ENCODE results near the gene PARD3B. TPM values are rescaled to one million over a fixed set of nuclear protein-coding genes. Genes with fewer than 3 reads are reported as not detected.

Gene PARD3B
- total RNA-seq, 1 experiment from 2014 or later: 2.0 TPM

- ChIA-PET RAD21 (ENCODE audit: low non-redundant PET in 1 of 2, low total read pairs in 2 of 2, uncharacterized antibody in 2 of 2, unreplicated experiment in 2 of 2) (no interaction called here), CTCF (no interaction called here), POLR2A (no interaction called here)
- no peaks in the 10 kb centered on the region for H3K79me2 ChIP-seq (ENCODE audit: insufficient read depth, low read length)
- no peaks in the 10 kb centered on the region for H4K20me1 ChIP-seq (ENCODE audit: insufficient read depth)
- no peak overlapping the region for H3K4me3 ChIP-seq (replicated peaks in 1 of 2; ENCODE audit: low read depth in 1 of 2, low read length in 2 of 2)
- no peaks in the 10 kb centered on the region for H3K9me3 ChIP-seq (ENCODE audit: control insufficient read depth in 1 of 2, insufficient read depth in 1 of 2, low read depth in 1 of 2, low read length in 2 of 2)
- DNase-seq (ENCODE audit: low read depth, low spot score): no peak
- no peak overlapping the region for H2AFZ ChIP-seq (ENCODE audit: low read depth, low read length, poor library complexity, severe bottlenecking)
- H3K4me1 ChIP-seq (ENCODE audit: control insufficient read depth in 1 of 2, insufficient read depth in 2 of 2, low read length in 2 of 2): no peaks in the 10 kb centered on the region
- intact Hi-C loops (cut with micrococcal nuclease): no loop called here
- no peak overlapping the region for H3K9ac ChIP-seq (ENCODE audit: low read length)
- no TSS peak for BruUV-seq (replicated peaks)
- no peak overlapping the region for H3K4me2 ChIP-seq (ENCODE audit: low read length)
- no peaks in the 10 kb centered on the region for H3K36me3 ChIP-seq (ENCODE audit: control insufficient read depth in 1 of 2, insufficient read depth in 2 of 2, low read length in 2 of 2)
- peaks cover 24% of the 10 kb centered on the region for H3K27me3 ChIP-seq (ENCODE audit: insufficient read depth, low read length)
- TF ChIP-seq EZH2phosphoT487 (IDR thresholded peaks at IDR 0.05; ENCODE audit: borderline replicate concordance) (no peak), ATF3 (IDR thresholded peaks at IDR 0.05) (no peak), CBX3 (IDR thresholded peaks at IDR 0.05; ENCODE audit: low read depth) (no peak), POLR2A (IDR thresholded peaks at IDR 0.05; ENCODE audit: borderline replicate concordance, extremely low read depth, insufficient read depth, insufficient read length) (no peak), ZFX (IDR thresholded peaks at IDR 0.05) (no peak), SRF (IDR thresholded peaks at IDR 0.05; ENCODE audit: low read depth) (no peak), ZNF274 (IDR thresholded peaks at IDR 0.05; ENCODE audit: low read depth, low read length) (no peak), POLR2AphosphoS5 (IDR thresholded peaks at IDR 0.05; ENCODE audit: low read depth, low read length) (no peak), FOSL1 (IDR thresholded peaks at IDR 0.05; ENCODE audit: low read depth) (no peak)
- TF ChIP-seq, protein P1, sequence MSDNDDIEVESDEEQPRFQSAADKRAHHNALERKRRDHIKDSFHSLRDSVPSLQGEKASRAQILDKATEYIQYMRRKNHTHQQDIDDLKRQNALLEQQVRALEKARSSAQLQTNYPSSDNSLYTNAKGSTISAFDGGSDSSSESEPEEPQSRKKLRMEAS (IDR thresholded peaks at IDR 0.05): no peak
- ATAC-seq: no peak
- no peak overlapping the region for H3K27ac ChIP-seq (ENCODE audit: low read depth, low read length)
- H3K9me2 ChIP-seq (ENCODE audit: insufficient read depth): no peaks in the 10 kb centered on the region
Observed at GRCh38 chr2:205614965-205615364, 1069.7 kb downstream of the PARD3B start.

DNA sequence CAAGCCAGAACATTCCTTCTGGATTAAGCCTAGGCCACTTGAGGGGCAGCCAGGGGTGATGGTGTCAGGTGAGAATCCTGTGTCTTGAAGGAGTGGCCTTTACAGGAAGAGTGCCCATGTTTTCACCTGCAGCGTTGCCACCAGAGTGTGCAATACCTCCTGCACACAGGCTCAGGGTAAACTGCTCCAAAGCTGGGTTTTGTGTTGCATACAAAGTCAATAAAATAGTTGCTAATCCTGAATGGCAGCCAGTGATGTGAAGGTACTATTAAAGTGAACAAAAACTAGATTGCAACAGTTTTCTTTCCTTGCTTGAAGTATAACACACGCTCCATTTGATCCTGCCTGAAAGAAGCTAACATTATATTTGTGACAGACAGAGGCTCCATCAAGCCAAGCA is 1072.6 kb downstream of the PARD3B start:
- H3K9me3 ChIP-seq (ENCODE audit: control insufficient read depth in 1 of 2, insufficient read depth in 1 of 2, low read depth in 1 of 2, low read length in 2 of 2): no peaks in the 10 kb centered on the region
- no peaks in the 10 kb centered on the region for H3K9me2 ChIP-seq (ENCODE audit: insufficient read depth)
- no peak overlapping the region for H2AFZ ChIP-seq (ENCODE audit: low read depth, low read length, poor library complexity, severe bottlenecking)
- ATAC-seq (no peak), DNase-seq (ENCODE audit: low read depth, low spot score) (no peak)
- TF ChIP-seq EZH2 (IDR thresholded peaks at IDR 0.05): no peak
- TF ChIP-seq ZFX (IDR thresholded peaks at IDR 0.05): no peak
- no peak for TF ChIP-seq EZH2phosphoT487 (IDR thresholded peaks at IDR 0.05; ENCODE audit: borderline replicate concordance)
- TF ChIP-seq FOSL1 (IDR thresholded peaks at IDR 0.05; ENCODE audit: low read depth): no peak
- TF ChIP-seq SRF (IDR thresholded peaks at IDR 0.05; ENCODE audit: low read depth): no peak
- no TSS peak for BruUV-seq (replicated peaks)
- no peaks in the 10 kb centered on the region for H4K20me1 ChIP-seq (ENCODE audit: insufficient read depth)
- no peaks in the 10 kb centered on the region for H3K4me1 ChIP-seq (ENCODE audit: control insufficient read depth in 1 of 2, insufficient read depth in 2 of 2, low read length in 2 of 2)
- H3K27ac ChIP-seq (ENCODE audit: low read depth, low read length): no peak overlapping the region
- RAD21 ChIA-PET (ENCODE audit: low non-redundant PET in 1 of 2, low total read pairs in 2 of 2, uncharacterized antibody in 2 of 2, unreplicated experiment in 2 of 2): no interaction called here
- no peaks in the 10 kb centered on the region for H3K79me2 ChIP-seq (ENCODE audit: insufficient read depth, low read length)
- H3K36me3 ChIP-seq (ENCODE audit: control insufficient read depth in 1 of 2, insufficient read depth in 2 of 2, low read length in 2 of 2): no peaks in the 10 kb centered on the region
- intact Hi-C loops (cut with micrococcal nuclease): no loop called here
- no peak overlapping the region for H3K4me2 ChIP-seq (ENCODE audit: low read length)
- H3K4me3 ChIP-seq (replicated peaks in 1 of 2; ENCODE audit: low read depth in 1 of 2, low read length in 2 of 2): no peak overlapping the region
- H3K9ac ChIP-seq (ENCODE audit: low read length): no peak overlapping the region
- H3K27me3 ChIP-seq (ENCODE audit: insufficient read depth, low read length): 0 out of 2 replicates have a peak, but pooled peaks cover 6% of the 10 kb centered on the region
- POLR2A ChIA-PET: no interaction called here
- CTCF ChIA-PET: no interaction called here
